HUDEP-2 (cell line): Measurements from ENCODE around the gene TFDP3.

Experiments
- DNase-seq, 76 experiments: peaks; one replicate each; lab custom pipeline; 2025; ENCODE audit not compliant: unreplicated experiment in 76 of 76; lab: John Stamatoyannopoulos, UW

TFDP3 gene, protein sequence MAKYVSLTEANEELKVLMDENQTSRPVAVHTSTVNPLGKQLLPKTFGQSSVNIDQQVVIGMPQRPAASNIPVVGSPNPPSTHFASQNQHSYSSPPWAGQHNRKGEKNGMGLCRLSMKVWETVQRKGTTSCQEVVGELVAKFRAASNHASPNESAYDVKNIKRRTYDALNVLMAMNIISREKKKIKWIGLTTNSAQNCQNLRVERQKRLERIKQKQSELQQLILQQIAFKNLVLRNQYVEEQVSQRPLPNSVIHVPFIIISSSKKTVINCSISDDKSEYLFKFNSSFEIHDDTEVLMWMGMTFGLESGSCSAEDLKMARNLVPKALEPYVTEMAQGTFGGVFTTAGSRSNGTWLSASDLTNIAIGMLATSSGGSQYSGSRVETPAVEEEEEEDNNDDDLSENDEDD

DNA sequence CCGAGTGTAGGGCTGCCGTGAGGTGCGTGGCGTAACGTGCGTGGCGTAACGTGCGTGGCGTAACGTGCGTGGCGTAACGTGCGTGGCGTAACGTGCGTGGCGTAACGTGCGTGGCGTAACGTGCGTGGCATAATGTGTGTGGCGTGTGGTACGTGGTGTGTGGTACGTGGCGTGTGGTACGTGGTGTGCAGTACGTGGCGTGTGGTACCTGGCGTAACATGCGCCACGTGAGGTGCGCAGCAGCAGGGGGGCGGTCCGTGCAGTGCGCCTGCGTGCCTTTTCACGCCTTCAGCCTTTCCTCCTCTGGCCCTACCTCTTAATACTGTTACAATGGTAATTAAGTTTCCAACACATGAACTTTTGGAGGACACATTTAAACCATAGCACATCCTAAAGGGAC, at the start of gene TFDP3:
Gene TFDP3 (minus strand): TSS at position 26 of the 400 bp plus-strand sequence. CDS start 95 bp downstream, outside the sequence.
- no peak for DNase-seq

DNA sequence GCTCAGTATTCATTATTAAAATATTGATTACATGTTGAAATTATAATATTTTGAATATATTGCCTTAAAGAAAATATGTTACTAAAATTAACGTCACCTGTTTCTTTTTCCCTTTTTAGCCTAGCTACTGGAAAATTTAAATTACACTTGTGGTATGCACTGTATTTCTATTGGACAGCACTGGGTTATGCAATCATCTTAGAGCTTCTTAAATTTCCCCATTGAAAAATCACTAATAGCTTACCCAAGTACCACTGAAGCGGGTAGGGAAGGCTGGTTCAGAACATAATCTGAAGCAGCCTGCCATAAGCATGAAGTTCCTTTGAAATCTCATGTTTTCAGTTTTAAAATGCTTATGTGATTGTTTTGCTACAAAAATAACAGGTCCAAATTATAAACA, 49.5 kb upstream of the TFDP3 start:
- DNase-seq = no peak

DNA sequence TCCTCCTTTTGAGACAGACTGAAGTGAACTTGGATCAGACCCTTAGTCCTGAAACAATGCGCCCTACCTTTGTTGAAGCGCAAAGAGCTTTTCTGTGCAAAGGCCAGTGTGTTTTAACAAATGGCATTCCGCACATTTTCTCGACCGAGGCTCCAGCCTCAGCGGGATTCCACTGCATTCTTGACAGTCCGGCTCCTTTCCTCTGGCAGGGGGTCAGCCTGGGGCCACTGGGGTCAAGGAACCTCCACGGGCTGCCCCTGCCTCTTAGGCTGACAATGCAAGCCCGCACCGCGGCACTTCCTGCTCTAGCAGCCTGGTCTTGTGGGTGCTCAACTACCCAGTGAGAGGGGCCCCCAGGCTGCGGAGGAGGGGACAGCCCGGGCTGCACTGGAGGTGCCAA, 47.2 kb upstream of the TFDP3 start:
- no peak for DNase-seq

DNA sequence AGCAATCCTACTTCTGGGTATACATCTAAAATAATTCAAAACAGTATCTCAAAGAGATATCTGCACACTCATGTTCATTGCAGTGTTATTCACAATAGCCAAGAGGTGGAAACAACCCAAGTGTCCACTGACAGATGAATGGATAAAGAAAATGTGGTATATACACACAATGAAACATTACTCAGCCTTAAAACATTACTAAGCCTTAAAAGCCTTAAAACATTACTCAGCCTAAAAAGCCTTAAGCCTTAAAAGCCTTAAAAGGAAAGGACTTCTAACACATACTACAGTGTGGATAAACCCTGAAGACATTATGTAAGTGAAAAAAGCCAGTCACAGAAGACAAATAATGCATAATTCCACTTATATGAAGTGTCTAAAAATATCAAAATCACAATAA, 40.3 kb upstream of the TFDP3 start:
- no peak for DNase-seq

DNA sequence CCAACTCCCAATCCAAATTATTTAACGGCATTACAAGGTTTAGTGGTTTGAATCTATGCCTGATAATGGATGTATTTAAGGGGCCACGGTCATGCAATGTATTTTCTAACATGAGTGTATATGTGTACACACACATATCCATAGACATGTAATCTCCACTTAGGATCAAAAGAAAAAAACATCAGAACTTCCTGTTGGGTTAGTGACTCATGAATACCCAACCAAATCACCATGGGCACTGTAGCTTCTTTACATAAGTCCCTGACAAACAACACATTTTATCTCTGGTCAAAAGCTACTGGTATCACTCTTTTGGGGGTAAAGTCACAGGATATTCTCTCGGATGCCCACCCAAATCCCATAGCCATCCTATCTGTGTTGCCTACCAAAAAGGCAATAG, 36.5 kb upstream of the TFDP3 start:
- no peak for DNase-seq

DNA sequence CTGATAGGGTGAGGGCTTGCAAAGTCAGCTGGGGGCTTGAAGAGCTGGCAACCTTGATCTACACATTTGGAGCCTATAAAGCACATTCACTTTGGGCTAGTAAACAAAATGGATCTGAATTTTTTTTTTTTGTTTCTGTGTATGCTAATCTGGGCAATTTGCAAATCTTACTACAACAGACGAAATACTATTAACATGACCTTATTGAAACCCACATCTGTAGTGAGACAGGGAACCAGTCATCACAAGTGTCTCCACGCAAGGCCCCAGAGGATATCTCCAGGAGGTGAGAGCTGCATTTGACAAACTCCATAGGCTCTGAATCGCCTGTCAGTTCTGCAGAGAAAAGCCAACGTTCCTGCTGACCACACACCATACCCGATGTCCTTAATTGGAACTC, 33.0 kb upstream of the TFDP3 start:
- no peak for DNase-seq

DNA sequence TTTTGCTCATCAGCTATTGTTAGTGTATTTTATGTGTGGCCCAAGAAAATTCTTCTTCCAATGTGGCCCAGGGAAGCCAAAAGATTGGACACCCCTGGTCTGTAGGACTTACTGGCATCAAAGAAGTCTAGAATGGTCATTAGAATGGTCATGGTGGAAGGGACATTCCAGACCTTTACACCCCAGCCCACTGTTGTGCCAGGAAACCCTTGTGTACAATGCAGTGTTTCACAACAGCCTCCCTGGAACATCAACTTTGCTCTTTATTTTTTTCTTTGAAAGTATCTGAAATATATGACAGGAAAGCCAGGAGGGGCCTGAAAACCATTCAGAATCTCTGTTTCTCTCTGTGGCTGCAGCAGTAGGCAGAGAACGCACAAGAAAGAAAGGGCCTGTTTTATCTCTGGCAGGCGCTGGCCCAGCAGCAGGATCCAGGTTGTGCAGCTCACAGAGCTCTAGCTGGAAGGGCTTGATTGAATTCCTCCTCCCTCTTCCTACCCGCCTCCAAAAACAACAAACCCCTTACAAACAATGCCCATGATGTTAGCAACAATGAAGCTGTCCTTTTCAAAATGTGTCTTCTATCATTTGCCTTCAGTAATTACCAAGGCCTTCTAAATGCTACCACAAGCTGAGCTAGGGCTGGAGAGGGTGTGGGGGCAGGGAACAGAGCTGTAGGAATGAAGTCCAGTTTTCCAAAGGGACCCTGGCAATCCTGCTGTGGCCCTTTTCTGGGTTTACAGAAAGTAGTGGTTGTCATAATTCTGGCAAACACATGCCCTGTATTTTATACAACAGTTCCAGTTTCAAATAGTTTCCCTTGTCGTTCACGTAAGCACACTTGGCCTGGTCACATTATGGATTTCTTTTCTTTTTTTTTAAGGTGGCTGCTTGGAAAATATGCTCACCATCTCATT, 32.3 kb upstream of the TFDP3 start:
- DNase-seq = no peak

DNA sequence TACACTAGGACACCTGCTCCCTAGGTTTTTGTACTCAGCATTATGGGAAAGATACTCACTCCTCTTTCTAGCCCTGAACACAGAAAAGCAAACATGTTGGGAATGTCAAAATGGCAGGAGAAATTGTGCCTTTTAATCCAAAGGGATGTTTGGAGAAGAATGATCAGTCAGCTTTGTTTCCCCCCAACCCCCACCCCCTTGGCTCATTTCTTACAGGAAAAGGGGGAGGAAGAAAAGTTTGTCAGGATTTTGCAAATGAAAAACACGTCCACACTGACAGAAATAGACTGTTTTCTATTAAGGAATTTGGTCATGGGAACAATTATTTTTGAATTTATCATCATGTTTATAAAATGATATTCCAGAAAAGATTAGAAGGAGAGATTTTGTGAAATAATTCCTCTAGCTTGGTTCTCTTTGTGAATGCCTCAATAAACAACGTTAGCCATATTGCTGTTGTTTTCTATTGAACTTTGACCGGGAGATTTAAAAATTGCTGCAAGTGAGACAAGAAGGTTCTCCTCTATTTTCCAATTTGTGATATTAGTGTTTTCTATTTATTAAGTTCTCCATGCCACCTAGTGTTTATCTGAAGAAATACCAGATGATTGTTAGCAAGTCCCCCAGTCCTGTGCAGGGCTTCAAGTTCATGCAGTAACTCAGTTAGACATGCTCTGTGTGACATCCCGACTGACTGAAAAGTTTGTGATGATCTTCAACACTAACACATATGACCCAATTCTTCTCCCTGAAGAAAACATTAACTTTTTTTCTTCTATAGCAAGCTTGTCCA, 31.3 kb upstream of the TFDP3 start:
- no peak for DNase-seq

DNA sequence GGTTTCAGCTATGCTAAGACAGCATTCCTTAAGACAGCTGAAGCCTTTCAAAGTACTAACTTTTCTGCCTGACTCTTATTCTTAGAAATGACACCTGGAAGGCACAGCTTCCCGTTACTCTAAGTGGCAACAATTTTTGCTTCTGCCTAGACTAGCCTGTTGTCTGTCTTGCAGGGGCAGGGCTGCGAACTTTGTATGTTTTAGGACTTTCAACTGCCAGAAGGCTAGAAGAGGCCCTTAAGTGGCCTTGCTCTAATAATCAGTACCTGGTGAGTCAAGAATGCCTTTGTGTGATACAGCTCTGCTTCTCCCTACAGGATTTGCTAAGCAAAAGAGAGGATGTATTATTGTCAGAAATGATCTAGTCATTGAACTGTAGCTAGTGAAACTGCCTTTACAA, 30.0 kb upstream of the TFDP3 start:
- no peak for DNase-seq

DNA sequence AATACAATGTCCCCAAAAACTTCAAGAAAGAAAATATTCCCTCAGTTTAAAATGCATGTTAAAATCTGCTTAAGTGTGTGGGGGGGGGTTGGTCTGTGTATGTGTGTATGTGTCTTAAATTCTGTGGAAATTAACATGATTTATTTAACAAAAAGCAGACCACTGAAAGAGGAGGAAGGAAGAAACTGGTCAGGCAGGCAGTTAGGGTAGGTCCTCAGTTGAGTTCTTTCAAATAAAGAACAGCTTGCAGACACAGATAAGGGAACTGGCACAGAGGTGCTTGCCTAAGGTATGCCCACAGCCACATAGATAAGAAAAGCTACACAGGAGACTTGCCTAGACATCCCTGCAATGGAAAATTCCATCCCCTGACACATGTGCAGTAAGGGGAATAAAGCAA, 28.8 kb upstream of the TFDP3 start:
- no peak for DNase-seq

DNA sequence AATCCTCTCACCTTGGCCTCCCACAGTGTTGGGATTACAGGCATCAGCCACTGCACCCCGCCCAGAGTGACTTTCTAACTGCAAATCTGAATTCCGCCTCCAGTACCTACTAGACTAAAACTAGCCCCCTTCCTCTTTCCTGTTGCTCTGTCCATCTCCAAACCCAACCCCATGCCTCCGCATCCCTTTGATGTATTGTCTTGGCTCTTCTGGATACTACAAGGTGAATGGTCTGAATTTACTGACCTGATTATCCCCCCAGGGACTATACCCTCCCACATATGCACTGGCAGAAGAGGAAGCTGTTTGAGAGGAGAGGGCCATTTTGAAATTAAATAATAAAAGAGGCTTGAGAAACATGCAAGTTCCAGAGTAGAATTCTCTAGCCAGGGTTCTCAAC, 17.7 kb upstream of the TFDP3 start:
- DNase-seq = no peak

DNA sequence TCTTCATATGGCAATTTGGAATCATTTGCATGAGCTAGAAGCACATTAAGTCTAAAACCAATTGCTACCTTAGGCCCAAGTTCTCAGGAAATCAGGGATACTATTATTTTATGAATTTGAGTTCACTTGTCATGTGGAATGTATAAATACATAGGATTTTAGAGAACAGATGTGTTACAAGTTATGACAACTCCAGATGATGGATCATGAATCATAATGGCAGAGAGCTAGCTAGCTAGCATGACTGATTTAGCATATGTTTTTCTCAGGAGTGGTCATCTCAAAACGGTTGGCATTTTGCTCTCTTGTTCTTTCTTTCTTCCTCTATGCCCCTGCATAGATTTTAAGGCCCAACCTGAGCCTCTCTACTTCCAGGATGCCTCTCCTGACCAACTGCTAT, 14.2 kb upstream of the TFDP3 start:
- DNase-seq = no peak

DNA sequence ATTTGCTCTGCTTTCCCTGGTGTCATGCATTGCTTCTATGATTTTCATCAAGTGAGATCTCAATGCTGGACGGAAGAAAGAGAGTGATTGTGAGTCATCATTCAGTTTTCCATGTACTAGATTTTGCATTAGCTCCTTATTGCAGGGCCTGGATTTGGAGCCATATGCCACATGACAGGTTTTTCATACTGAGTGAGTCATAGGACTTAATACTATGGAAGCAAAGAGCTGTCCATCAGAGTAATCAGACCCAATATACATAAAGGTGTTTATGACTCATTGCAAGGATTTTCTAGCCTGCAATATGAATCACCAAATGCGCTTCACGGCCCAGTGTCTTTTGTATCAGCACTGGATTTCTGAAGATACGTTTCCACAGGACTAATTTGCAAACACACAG, 11.2 kb upstream of the TFDP3 start:
- DNase-seq = no peak

DNA sequence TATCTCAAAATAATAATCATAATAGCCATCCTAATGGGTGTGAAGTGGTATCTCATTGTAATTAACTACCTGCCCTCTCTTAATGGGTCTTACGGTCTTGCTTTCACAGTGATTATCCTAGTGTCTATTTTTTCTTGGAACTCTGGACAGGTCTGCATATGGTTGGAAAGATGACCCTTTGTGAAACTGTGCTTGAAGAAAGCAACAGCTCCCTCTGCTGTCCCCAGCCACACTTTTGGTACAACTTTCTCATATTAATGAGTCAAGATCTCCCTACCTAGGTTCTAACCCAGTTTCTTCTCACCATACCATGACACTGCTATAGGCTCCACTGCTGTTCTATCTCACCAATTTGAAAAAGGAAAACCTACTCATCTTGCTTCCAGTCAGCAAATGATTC, 2.4 kb downstream of the TFDP3 start:
- peak in 7 of 76 experiments; percentile 0 for DNase-seq

DNA sequence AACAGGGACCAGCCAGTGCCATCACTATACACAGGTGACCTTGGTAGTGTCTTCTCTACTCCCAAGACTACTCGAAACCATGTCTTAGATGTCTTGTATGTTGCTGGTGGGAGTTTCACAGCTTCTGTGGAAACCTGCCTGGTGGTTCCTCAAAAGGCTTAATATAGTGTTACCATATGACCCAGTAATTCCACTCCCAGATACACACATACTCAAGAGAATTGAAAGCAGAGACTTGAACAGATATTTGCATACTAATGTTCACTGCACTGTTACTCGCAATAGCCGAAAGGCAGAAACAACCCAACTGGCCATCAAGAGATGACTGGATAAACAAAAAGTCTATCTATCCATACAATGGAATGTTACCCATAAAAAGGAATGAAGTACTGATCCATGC, 3.1 kb downstream of the TFDP3 start:
- no peak for DNase-seq

DNA sequence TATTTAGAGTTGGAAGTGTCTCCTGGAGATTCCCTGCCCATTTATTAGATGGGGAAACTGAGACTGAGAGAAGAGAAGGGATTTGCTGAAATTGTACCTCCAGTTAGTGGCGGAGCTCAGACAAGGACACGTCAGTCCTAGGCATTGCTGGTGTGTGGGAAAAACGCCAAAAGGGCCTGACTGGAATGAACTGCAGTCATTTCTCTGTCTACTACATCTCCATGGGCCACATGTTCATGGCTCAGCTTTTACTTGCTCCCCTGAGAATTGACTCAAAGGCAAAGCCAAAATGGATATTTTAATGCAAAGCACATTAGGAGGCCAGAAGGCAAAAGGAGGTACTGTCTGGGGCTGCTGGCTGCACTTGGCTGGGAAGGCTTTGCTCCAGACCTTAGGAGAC, 3.9 kb downstream of the TFDP3 start:
- DNase-seq = no peak

DNA sequence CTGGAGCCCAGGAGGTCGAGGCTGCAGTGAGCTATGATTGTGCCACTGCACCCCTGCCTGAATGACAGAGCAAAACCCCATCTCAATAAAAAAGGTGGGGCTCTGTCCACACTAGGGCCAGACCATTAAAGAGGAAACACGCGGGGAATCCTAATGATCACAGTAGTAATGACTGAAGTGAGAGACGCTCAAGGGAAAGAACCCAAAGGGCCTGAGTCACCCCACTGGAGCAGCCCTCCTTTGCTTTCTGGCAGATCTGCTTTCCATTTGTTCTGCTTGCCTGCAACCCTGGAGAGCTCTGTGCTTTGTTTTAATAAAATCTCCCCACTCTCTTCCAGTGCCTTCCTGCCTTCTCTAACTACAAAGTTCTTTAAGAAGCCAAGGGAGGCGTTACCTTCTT, 5.0 kb downstream of the TFDP3 start:
- DNase-seq = no peak

DNA sequence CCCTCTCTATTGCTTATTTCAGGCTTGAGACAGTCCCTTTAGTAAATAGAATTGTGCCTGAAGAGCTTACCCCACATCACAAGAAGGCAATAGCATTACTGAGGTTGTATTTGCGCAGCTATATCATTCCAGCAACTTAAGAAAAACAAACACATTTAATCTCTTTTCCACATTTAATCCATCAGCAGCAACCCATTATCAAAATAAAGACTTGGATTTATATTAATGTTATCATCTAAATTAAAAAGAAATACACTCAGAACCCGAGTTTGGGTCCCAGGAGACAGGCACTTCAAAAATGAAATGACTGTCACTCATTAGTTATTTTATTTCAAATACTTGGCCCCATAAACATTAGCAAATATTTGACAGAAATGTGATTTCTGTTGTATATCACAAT, 10.4 kb downstream of the TFDP3 start:
- DNase-seq = no peak

DNA sequence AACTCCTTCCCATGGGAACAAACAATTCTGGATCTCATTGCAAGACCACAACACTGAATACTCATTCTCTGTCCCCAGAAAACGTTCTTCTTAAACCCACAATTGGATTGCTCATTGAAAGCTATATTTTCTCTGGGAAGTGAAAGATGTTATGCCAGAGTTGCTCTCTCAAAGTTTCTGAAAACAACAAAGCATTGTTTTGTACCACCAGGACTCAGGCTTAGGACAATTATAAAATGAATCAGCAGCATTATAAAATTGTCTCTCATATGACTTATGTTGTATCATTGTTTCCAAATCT, 26.5 kb downstream of the TFDP3 start:
- DNase-seq = no peak

DNA sequence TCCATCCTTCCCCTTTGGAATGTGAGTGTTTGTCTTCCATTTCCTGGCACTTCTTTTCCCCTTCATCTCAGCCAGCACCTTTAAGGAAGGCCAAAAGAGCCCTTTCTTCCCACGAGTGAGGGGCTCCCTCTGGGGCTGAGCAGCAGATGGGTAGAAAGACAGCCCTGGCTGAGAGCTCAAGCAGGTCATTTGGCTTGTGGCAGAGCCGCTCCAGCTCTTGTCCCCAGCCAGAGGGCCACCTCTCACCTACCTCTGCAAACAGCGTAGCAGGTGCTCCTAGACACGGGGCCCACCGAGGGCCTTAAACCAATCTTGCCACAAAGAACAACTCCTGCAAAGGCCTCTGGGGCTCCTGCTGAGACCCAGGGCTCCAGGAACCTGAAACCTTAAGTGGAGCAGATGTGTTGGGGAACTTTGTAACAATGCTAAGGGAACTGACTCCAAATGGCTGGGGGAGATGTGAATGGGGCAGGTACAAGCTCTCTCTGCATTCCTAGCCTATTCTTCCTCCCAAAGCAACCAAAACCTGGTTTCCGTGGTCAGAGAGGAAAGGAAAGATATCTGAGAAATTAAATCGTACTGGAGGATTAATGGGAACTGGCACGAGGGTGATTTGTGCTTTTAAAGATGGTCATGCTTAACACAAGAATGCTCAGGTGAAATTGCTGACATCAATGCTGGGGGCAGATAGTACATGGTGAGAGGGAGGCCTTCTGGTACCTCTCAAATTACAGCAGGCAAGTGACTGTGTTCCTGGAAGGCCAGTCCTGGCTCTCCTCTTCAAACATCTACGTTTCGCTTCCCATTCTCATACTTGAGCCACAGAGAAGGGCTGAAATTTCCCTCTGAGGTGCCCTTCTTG, 27.0 kb downstream of the TFDP3 start:
- DNase-seq = no peak
